IPS-18a (cell line): ENCODE measurements around the gene OR10T2.
"Not testable (repeated sequence)": the region's sequence is repeated elsewhere in the genome, so short reads cannot be mapped to it uniquely, and the experiment has no call there.

ENCODE experiments used
- H3K27ac ChIP-seq: one replicate; pipeline ENCODE4 v1.5.1; 2013; ENCODE audit warnings: low read length
- H3K27me3 ChIP-seq: one replicate; pipeline ENCODE4 v1.6.1; 2013; ENCODE audit warnings: mild to moderate bottlenecking, low read length; ENCODE audit not compliant: control insufficient read depth, insufficient read depth
- H3K36me3 ChIP-seq: one replicate; pipeline ENCODE4 v1.6.1; 2013; ENCODE audit warnings: low read depth, low read length; ENCODE audit not compliant: control insufficient read depth
- H3K4me1 ChIP-seq: one replicate; pipeline ENCODE4 v1.6.1; 2013; ENCODE audit warnings: low read depth, low read length; ENCODE audit not compliant: control insufficient read depth
- H3K4me3 ChIP-seq: one replicate; pipeline ENCODE4 v1.5.1; 2013; ENCODE audit warnings: low read length
- H3K9ac ChIP-seq: one replicate; pipeline ENCODE4 v1.6.1; 2013; ENCODE audit warnings: mild to moderate bottlenecking, low read length, moderate library complexity
- H3K9me3 ChIP-seq: one replicate; pipeline ENCODE4 v1.6.1; 2013; ENCODE audit warnings: low read depth, low read length; ENCODE audit not compliant: control insufficient read depth

OR10T2 gene

DNA sequence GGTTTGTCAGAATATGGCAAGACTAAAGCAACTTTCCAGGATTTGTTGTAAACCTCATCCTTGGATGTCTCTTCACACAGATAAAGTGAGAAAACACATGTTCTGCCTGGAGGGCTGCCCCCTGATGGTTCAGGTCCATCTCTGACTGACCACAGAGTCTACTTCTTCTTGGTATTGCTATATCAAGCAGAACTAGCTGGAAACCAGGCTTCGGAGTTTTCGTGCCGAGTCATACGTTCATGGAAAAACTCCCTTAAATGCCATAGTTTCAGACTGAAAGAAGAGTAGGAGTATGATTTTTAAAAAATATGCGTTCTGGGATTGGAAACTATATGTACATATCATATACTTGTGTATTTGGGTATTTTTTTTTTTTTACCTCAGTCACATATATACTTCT is 5.8 kb downstream of the OR10T2 start:
- Histone ChIP-seq H3K4me3 (no peak overlapping the region), H3K9ac (no peak overlapping the region)

DNA sequence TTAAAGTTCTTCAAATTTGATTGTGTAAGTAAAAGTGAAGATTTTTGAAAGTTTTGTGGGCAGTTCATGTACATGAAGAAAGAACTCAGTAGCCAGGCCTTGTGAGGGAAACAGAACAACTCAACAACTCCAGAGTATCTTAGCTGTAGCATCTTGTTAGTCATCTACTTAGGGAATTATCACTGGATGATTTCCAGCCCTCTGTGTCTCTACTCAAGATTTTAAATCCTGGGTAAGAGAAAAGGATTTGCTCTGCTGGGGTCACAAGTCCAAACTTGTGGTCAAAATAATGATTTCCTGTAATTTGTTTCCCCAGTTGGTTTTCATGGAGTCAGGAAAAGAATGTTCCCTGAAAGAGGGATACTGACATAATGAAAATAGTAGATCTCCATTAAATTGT is 8.2 kb downstream of the OR10T2 start:
- H3K4me1 ChIP-seq, result no peaks in the 10 kb centered on the region
- no peaks in the 10 kb centered on the region for H3K27me3 ChIP-seq
- no peaks in the 10 kb centered on the region for H3K36me3 ChIP-seq
- H3K4me3 ChIP-seq, result no peak overlapping the region
- H3K9me3 ChIP-seq, result no peaks in the 10 kb centered on the region
- H3K27ac ChIP-seq, result no peak overlapping the region
- H3K9ac ChIP-seq, result no peak overlapping the region

More for the DNA sequence above, 5.8 kb downstream of the OR10T2 start:
- Histone ChIP-seq H3K27me3 (no peaks in the 10 kb centered on the region), H3K27ac (no peak overlapping the region), H3K4me1 (no peaks in the 10 kb centered on the region), H3K9me3 (no peaks in the 10 kb centered on the region), H3K36me3 (no peaks in the 10 kb centered on the region)

- H3K4me3 ChIP-seq, result no peak overlapping the region
- no peak overlapping the region for H3K9ac ChIP-seq
- H3K36me3 ChIP-seq, result no peaks in the 10 kb centered on the region
- no peaks in the 10 kb centered on the region for H3K27me3 ChIP-seq
- no peaks in the 10 kb centered on the region for H3K9me3 ChIP-seq
- no peaks in the 10 kb centered on the region for H3K4me1 ChIP-seq
- no peak overlapping the region for H3K27ac ChIP-seq
Measured at GRCh38 chr1:158390331-158390730, 8.9 kb downstream of the OR10T2 start.

- no peak overlapping the region for H3K9ac ChIP-seq
- H3K4me3 ChIP-seq, result no peak overlapping the region
- no peak overlapping the region for H3K27ac ChIP-seq
- H3K36me3 ChIP-seq, result no peaks in the 10 kb centered on the region
- no peaks in the 10 kb centered on the region for H3K27me3 ChIP-seq
- no peaks in the 10 kb centered on the region for H3K4me1 ChIP-seq
- no peaks in the 10 kb centered on the region for H3K9me3 ChIP-seq
Measured at GRCh38 chr1:158374860-158375259, 24.4 kb downstream of the OR10T2 start.

GRCh38 chr1:158374101-158374500 is 25.2 kb downstream of the OR10T2 start:
- H3K27me3 ChIP-seq, H3K27ac ChIP-seq, H3K4me3 ChIP-seq, H3K36me3 ChIP-seq, H3K9me3 ChIP-seq, H3K4me1 ChIP-seq, H3K9ac ChIP-seq: not testable (repeated sequence)

DNA sequence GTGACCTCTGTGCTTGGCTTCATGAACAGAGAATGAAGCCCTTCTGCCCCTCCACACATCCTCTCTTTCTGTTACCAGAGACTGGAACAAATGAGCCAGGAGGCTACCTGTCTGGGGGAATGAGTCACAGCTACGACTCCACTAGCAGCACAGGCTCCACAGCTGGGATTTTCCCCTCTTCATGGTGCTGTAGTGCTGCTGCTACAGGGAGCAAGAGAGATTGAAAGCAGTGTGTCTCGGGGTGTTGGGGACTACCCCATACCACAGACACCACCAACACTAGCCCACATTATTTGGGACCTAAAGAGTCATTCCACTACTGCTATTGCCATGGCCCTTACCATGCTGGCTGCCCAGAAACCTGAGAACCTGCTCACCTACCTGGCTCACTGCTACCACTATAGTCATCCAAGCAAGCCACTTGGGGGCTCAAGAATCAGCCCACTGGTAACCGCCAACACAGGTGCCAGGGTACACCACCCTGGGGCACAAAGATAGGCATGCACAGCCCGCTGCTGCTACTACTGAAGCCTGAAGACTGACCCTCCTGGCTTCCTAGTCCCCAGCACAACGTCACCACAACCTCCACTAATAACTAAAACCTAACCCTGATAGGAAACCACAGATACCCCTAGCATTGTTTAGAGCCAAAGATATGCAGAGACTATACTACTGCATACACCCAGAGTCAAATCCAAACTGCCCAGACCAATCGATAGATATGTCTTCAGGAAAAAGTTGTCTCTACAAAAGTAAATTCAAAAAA is 27.9 kb downstream of the OR10T2 start:
- Histone ChIP-seq H3K9me3 (no peaks in the 10 kb centered on the region), H3K27me3 (no peaks in the 10 kb centered on the region), H3K4me3 (no peak overlapping the region), H3K9ac (no peak overlapping the region), H3K4me1 (no peaks in the 10 kb centered on the region), H3K36me3 (no peaks in the 10 kb centered on the region), H3K27ac (no peak overlapping the region)

DNA sequence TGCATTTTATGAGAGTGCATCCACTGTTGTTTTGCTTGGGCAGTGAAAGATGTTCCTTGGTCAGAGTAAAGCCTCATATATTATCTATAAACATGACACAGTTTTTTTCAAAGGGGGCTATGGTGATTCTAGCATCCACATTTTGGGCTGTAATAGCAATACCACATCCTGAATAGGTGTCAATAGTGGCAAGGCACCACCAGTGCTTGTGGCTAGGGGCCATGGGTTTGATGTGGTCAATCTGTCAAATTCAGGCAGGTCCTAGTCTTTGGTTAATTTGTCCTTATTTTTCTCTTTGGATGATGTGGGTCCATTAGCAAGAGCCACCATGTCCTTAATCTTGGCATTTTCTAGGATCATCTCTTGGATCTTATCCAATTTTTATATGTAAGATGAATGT is 32.5 kb downstream of the OR10T2 start:
- no peak overlapping the region for H3K9ac ChIP-seq
- H3K4me3 ChIP-seq, result no peak overlapping the region
- H3K27ac ChIP-seq, result no peak overlapping the region
- H3K9me3 ChIP-seq, result no peaks in the 10 kb centered on the region
- no peaks in the 10 kb centered on the region for H3K27me3 ChIP-seq
- no peaks in the 10 kb centered on the region for H3K4me1 ChIP-seq
- no peaks in the 10 kb centered on the region for H3K36me3 ChIP-seq

DNA sequence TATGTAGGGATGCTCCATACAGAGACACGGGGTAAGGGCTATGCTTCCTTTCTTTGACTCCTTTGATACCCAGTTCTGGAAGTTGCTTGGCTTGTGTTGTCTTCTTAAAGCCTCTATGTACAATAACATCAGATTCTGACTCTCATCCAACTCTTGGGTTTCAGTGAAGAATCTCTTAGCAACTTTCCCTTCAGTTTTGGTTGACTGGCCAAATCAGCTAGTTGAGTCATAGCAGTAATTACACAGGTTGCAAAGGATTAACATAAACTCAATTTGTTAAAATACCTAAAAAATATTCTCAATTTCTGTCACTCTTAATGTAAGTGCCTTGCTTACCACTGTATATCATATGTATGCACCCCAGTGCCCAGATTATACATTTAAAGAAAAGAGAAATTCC is 36.3 kb downstream of the OR10T2 start:
- H3K27me3 ChIP-seq, result no peaks in the 10 kb centered on the region
- H3K27ac ChIP-seq, result no peak overlapping the region
- no peaks in the 10 kb centered on the region for H3K4me1 ChIP-seq
- H3K36me3 ChIP-seq, result no peaks in the 10 kb centered on the region
- H3K9me3 ChIP-seq, result no peaks in the 10 kb centered on the region
- no peak overlapping the region for H3K4me3 ChIP-seq
- H3K9ac ChIP-seq, result no peak overlapping the region

DNA sequence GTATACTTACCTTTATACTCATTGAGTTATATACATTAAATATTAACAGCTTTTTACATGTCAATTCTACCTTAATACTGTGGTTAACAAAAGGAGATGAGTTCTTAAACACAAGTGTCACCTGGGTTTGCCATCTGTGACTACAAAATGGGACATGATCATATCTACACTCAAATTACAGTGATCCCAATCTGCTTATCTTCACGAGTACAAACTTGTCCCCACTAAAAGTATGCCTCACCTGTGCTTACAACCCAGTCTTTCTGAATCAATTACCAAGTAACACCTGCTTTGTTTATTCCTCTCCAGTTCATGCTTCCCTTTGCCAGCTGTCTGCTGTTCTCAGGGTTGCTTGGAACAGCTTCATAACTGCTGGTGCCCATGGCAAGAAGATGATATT is 36.8 kb downstream of the OR10T2 start:
- H3K9me3 ChIP-seq, result no peaks in the 10 kb centered on the region
- peaks cover 2% of the 10 kb centered on the region for H3K4me1 ChIP-seq
- no peaks in the 10 kb centered on the region for H3K36me3 ChIP-seq
- H3K27ac ChIP-seq, result no peak overlapping the region
- no peak overlapping the region for H3K9ac ChIP-seq
- no peaks in the 10 kb centered on the region for H3K27me3 ChIP-seq
- H3K4me3 ChIP-seq, result no peak overlapping the region

- no peaks in the 10 kb centered on the region for H3K36me3 ChIP-seq
- H3K27ac ChIP-seq, result no peak overlapping the region
- H3K4me3 ChIP-seq, result no peak overlapping the region
- no peaks in the 10 kb centered on the region for H3K27me3 ChIP-seq
- peaks cover 4% of the 10 kb centered on the region for H3K4me1 ChIP-seq
- H3K9ac ChIP-seq, result no peak overlapping the region
- no peaks in the 10 kb centered on the region for H3K9me3 ChIP-seq
Measured at GRCh38 chr1:158357441-158357840, 41.8 kb downstream of the OR10T2 start.

DNA sequence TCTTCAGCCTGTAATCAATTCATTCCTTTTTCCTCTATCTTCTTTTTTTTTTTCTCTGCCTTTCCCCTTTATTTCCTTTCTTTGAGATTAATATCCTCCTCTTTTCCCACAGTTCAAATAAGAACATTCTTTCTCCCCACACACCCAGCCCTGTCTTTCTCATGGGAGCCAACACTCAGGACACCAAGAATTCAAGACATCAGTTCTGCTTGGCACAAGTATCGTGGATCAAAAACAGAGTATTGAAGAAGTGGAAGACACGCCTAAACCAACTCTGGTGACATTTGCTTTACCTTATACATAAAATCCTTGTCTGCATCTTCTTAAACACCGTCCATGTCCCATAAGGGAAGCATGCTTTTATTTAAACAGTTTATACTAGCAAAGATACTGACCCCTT is 42.6 kb downstream of the OR10T2 start:
- peaks cover 4% of the 10 kb centered on the region for H3K4me1 ChIP-seq
- H3K9ac ChIP-seq, result no peak overlapping the region
- no peaks in the 10 kb centered on the region for H3K27me3 ChIP-seq
- no peak overlapping the region for H3K4me3 ChIP-seq
- H3K27ac ChIP-seq, result no peak overlapping the region
- no peaks in the 10 kb centered on the region for H3K9me3 ChIP-seq
- no peaks in the 10 kb centered on the region for H3K36me3 ChIP-seq

DNA sequence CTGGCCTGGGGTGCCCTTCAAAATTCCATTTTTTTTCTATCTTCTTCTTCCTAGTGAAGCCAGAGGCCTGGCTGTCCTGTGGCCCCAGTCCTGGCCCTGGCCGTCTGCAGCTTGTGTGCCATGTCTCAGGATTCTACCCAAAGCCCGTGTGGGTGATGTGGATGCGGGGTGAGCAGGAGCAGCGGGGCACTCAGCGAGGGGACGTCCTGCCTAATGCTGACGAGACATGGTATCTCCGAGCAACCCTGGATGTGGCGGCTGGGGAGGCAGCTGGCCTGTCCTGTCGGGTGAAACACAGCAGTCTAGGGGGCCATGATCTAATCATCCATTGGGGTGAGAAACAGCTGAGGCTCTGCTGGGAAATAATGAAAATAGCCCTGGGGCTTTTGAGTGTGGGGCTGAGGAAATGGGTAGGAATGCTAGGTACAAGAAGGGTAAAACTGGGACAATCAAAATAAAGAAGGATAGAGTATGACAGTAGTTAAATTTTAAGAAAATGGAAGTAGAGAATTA is 43.4 kb downstream of the OR10T2 start:
- Histone ChIP-seq H3K9me3 (no peaks in the 10 kb centered on the region), H3K27me3 (no peaks in the 10 kb centered on the region), H3K9ac (no peak overlapping the region), H3K36me3 (no peaks in the 10 kb centered on the region), H3K4me1 (peaks cover 4% of the 10 kb centered on the region), H3K27ac (no peak overlapping the region), H3K4me3 (no peak overlapping the region)
